ENCODE measurements around the gene LIMCH1.
A peak's percentile ranks its signal among the peaks of the same experiment; 100 is the strongest.
"Not testable (repeated sequence)": the region's sequence is repeated elsewhere in the genome, so short reads cannot be mapped to it uniquely, and the experiment has no call there.

Gene LIMCH1

DNA sequence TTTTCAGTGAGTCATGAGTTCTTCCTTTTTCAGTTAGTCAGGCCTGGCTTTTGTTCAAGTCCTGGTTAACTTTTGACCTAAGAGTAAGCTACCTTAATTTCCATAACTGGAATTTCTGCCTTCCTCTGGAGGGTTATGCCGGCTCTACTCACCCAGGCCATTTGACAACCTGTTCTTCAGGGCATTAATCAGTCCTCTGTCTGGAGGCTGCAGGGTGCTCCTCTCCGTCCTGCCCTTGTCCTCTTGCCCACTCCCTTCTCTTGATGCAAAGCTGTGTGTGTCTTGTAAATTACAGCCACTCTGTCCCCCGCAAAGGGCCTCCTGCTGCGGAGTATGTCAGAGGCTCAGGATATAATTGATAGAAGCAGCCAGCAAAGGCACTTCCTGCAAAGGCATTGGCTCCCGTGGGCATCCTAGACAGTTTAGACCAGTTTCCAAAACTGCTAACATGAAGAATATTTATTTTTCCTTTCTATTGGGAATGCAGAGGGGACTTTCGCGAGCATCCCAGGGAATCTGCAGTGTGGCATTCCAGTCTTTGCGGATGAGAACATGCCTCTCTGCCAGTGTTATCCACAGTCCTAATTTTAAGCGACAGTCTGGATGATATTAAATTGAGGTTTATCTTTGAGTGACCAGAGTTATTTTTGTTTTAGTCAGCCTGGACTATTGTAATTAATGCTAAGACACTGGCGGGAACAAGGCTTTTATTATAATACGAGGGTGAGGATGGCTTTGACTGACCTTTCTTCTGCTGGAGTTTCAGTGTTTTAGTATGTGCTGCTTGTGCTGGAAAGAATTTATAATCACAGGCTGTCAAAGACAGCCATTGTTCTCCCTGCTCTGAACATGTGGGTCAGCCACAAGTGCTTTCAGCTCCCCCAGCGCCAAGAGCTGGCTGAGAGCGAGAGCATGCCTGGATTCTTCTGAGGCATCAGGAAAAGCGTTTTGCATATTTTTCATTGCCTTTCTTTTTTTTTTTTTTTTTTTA lies 74.2 kb downstream of the LIMCH1 start:
- DNase-seq, result peak; percentile 86

DNA sequence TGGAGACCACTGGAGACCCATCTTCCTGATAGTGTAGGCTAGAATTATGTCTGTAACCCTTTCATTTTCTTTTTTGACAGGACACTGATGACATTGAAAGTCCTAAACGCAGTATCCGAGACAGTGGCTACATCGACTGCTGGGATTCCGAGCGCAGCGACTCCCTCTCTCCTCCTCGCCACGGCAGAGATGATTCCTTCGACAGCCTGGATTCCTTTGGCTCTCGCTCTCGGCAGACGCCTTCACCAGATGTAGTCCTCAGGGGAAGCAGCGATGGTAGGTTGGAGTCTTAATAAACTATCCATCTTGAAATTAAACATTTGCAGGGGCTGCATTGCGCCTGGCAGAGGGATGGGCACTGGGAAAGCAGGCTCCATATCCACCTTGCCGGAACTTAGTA lies 75.4 kb downstream of the LIMCH1 start:
- peak; percentile 52 for DNase-seq

DNA sequence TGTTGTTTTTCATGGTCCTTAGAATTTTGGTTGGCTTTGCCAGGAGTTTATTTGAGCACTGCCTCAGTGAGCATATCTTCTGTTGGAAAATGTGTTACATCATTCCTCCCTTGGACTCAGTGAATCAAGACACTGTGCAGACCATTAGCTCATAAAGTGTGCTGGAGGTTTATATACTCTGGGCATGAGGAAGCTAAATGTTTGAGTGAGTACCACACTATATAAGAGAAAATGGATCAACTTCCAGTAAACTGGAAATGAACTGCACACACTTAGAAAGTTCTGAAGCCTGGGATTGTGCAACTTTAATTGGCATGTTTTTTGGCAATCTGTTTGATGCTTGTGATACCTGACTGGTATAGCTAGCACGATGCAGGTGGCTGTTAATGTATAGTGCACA lies 75.9 kb downstream of the LIMCH1 start:
- DNase-seq, result no peak

DNA sequence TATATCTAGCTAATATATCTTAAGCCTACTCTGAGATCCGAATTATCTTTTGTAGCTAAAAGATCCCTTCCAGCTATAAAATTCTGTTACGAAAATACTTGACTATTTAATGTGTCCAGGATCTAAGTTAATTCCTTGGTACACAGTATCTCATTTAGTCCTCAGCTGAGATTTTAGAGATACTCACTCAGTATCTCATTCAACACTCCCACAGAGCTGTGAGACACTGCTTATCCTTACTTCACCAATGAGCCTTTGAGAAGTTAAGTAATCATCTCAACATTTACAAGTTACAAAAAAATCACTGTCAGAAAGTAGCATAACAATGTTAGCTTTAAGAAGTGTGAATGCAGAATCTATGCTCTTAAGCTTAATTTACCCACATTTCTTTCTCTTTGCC lies 76.6 kb downstream of the LIMCH1 start:
- DNase-seq, result no peak

DNA sequence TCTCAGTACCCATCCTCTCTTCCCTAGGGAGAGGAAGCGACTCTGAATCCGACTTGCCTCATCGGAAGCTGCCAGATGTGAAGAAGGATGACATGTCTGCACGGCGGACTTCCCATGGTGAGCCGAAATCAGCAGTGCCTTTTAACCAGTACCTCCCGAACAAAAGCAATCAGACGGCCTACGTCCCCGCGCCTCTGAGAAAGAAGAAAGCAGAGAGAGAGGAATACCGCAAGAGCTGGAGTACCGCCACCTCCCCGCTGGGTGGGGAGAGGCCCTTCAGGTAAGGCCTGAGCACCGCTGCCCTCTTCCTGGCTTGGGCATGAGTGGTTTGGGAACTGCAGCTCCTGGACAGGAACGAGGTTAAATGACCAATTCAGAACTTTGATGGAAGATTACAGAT lies 81.2 kb downstream of the LIMCH1 start:
- no peak for DNase-seq

DNA sequence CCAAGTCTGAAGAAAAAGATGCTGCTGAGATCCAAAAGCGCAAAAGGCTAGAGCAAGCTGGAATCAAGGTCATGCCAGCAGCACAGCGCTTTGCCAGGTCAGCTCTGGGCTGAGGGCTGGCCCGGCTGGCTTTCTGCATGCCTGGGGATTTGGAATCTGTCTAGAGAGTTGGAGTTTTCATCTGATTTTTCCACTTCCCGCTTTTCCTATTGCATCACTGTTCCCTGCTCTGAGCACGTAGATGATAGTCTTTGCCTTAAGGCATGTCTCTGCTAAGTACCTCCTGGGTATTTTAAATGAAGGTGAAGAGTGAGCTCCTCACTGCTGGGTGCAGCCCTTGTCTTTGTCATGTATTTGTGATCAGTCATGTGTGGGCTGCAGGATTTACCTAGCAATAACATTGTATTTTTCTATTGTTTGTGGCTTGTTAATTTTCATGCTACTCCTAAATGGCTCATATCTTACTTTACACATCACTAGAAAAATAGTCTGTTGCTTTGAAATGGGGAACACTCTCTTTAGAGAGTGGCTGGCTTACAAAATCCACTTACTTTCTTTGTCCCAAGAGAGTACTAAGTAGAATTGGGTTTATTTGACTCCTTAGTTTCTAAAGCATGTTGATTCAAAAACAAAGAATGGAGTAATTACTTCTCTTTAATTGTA lies 82.8 kb downstream of the LIMCH1 start:
- no peak for DNase-seq

DNA sequence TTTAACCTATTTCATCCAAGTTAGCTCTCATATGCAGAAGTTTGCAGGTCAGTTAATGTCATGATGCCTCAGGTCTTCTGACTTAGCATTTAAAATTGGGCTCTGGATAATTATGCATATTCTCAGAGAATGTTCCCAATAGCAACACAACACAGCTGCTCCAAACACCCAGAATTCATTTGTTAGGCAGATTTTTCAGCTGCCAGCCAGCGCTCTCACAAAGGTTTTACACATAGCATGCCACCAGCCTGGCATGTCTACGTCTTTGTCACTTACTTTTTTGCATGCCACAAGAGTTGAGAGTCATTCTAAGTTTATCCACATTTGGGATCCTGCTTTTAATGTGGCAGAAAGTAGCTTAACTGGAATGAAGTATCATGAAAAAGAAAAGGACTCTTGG lies 84.8 kb downstream of the LIMCH1 start:
- DNase-seq, result no peak

DNA sequence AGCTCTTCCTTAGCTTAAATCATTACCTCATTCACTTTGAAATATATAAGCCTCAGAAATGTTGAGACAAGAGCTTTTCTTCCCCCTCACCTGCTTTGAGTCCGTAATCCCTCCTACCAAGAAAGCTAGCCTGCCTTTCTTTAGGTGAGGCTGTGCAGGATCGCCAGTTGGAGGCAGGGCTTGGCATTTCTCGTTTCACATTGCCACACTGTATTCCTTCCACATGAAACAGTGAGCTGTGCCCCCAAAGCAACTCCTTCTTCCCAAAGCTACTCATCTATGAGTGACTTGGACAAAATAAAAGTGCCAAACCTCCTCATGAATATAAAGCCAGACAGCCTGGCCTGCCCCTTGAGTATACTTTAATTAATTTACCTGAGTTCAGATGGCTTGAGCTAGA lies 86.8 kb downstream of the LIMCH1 start:
- no peak for DNase-seq

DNA sequence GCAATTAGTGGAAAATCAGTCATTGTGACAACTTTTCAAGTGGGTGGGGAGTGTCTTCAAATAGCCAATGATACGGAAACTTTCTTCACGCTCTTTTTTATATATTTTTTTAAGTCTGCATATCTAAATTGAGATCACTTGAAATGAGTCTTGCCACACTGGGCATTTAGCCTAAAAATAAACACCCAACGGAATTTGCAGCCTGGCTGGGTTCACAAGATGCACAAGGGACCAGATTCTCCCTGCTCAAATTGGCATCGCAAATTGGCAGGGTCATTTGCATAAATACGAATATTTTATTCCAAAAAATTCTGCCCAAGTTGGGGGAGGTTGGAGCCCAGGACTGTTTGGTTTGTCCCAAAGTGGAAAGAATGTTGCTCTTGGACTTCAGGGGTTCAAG lies 87.6 kb downstream of the LIMCH1 start:
- no peak for DNase-seq

DNA sequence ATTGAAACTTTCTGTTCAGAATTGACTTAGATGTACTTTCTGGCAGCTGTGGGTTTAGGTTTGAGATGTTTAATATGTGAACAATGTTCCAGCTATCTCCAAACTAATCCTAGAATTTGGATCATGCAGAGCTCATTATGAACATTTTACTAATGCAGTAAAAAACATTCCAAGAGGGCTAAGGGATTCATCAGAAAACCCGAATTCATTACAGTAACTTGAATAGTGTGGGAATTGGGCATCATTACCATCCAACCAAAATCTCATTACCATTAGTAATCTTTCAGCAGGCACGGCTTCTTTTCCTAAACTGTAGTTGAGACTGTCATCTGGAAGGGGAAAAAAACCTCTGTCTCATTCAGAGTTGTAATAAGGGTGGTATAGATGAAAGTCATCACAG lies 91.0 kb downstream of the LIMCH1 start:
- no peak for DNase-seq

DNA sequence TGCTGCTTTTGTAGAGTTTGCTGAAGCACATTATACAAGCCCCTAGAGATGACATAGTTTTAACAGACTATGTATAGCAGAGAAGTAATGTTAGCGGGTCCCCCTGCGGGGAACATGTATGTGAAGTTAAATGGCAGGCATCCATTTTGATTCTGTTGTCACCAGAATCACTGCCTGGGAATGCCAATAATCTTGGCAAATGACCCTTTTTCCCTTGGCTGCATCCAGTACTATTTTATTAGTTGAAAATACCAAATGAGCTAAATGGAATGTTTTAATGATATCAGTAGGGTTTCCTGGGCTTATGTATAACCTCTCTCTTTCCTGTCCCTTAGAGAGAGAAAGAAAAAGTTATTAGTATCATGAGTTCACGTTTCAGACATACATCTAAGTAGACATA lies 93.6 kb downstream of the LIMCH1 start:
- DNase-seq, result no peak

DNA sequence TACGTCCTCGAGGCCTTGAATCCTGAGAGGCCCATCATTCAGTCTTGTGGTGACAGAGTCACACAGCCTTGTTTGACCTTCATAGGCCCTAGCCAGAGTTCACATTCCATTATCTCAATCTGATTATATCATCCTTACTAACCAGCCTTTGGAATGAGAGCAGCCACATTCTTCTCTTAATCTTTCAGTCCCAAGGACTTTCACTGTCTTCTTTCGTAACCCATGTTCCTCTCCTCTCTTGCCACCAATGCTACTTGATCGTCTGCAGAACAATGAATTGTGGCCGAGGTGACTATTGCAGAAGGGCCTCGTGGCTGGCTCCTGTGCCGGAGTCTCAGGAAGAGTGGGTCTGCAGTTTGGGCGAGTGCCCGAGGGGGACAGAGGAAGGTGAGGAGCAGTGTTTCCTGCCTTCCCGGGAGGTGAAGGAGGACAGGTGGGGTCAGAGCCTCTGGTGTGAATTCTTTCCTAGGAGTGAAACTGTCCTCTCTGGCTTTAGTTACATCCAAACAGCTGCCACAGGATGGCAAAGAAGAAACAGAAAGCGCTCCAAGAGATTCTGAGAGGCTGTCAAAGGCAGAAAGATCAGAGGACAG lies 94.6 kb downstream of the LIMCH1 start:
- DNase-seq, result no peak

DNA sequence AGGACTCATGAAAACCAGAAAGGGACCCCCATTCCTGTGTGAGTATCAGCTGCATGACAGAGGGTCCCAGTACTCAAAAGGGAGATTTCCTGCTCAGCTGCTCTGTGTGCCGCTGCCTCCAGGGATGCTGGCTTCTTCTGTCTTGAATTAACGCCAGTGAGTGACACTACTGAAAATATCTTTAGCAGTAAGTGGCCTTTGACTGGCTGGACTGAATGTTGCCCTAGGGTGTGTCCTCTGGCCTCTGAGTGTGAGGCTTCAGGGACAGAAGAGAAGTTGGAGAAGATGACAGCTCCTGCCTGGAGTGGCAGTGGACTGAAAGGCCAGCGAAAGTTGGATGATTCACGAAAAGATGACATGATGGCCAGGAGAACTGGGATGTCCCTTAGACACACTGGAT lies 95.4 kb downstream of the LIMCH1 start:
- no peak for DNase-seq

DNA sequence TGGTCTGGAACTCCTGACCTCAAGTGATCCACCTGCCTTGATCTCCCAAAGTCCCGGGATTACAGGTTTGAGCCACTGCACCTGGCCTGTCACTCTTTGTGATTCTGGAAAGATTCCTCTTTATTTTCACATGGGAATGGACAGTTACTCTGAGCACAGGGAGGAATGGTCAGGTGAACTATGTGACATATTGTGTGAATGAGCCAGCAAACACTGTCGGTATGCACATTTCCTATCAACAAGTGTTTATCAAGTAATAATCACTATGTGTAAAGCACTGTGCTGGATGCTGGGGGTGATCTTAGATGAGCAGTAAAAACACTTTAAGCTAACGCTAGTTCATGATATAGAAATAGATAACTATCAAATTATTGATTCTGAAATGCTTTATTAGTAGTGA lies 97.5 kb downstream of the LIMCH1 start:
- DNase-seq, result no peak

DNA sequence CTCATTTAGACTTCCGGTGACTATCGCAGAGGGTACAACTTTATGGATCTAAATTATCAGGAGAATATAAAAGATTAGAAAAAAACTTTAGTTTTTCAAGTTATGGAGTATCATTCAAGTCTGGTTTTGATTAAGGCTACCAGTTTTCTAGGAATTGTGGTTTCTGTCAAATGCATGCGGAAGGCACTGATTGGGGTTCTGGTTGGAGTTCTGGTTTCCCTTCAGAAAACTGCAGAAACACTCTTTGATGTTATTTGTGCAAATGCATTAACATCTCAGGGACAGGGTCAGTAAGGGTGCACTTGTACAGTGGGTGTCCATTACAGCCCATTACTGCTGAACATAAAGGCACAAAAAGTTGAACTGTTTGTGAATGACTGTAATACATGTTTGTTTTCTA lies 100.2 kb downstream of the LIMCH1 start:
- no peak for DNase-seq

DNA sequence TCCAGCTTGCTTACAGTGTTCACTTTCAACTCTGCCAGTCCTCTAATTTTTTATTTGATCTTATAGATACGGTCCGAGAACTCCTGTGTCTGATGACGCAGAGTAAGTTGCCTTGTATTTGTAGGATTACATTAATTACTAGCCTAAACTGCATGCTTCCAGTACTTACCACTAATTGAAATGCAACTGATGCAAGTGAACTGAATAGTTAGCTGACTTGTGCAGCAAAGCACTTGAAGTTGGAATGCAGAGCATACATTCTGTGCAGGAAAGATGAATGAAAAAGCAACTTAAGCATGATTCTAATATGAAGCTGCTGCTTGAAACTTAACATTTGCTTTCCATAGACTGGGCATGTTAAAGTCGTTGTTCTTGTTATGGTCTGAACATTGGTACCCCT lies 100.9 kb downstream of the LIMCH1 start:
- DNase-seq, result no peak

DNA sequence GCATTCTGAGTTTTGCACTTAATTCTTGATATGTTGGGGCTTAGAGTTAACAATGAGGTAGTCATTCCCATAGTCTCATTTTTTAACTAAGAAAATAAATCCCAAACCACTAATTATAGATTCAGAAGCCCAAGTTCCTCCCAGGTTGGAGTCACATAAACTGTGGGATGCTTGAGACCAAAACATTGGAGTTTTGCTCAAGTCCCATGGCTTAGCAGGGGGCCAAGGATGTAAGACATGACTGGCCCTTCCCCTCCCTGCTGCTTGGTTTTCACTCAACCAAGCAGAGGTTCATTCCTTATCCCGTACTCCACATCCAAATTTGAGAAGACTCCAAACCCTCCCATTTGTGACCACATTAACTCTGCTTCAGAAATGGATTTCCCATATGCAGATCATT lies 101.3 kb downstream of the LIMCH1 start:
- no peak for DNase-seq

DNA sequence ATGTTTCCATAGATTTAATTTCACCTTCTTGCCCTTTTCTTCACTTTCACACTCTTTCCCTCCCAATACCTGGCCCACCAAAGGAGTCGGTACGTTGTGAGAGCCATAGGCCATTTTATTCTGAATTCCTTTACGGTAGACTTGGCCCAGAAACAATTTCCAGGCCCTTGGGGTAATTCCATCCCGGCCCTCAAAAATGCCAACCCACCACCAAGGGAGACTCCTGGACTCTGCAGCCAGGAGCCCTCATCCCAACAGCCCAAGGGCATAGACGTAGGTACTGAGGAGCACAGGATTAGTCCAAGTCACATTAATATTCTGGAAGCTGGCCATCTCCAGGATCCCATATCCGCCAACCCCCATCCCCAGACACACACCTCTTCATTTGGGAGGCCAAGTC lies 102.9 kb downstream of the LIMCH1 start:
- no peak for DNase-seq

DNA sequence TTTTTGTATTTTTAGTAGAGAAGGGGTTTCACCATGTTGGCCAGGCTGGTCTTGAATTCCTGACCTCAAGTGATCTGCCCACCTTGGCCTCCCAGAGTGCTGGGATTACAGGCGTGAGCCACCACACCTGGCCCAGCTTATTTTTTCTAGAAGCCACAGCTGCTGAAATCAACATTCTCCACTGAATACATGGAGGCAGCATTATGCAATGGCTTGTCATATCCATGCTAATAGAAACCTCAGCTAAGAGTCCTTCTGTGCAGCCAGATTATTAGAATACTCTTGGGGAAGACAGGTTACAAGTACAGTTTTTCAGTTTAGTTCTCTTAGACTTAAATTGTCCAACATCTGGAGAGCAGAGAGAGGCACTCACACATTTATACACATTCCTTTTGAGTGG lies 104.8 kb downstream of the LIMCH1 start:
- not testable (repeated sequence) for DNase-seq

DNA sequence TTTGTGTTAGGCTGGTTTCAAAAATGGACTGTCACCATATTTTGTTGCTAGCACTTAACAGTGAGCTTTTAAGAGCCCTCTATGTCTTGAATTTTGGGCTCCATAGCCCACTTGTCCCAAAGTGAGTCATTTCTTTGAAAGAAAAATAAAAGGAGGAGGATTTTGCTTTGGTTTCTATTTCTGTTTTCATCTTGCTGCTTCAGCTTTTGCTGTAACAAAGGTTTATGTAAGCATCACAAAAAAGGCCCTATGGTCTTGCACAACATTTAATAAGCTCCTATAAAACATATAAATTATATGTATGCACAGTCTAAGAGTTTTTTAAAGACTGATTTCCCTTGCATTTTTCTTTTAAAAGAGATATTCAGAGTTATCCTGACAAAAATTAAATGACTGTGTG lies 105.4 kb downstream of the LIMCH1 start:
- no peak for DNase-seq

DNA sequence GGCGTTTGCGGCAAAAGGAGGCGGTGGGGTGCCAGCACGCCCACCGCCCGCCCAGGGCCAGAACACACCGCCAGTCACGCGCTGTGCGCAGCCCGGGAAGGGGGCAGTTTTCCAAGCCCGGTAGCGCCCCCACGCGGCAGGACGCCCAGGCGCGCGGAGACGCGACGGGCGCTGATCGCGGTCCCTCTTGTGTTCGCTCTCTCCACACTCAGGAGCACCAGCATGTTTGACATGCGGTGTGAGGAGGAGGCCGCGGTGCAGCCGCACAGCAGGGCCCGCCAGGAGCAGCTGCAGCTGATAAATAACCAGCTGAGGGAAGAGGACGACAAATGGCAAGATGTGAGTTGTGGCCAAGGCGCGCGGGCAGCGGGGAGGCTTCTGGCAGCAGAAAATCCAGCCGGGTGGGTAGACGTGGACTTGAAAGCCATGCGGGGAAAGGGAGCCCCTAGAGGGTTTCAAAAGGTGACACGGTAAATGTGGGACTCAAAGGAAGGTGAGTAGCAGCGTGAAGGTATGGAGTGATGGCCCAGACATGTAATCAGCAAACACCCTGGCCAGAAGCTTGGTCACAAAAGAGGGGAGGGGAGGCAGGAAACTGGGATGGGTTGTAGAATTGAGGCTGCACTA lies 106.4 kb downstream of the LIMCH1 start:
- peak; percentile 87 for DNase-seq

DNA sequence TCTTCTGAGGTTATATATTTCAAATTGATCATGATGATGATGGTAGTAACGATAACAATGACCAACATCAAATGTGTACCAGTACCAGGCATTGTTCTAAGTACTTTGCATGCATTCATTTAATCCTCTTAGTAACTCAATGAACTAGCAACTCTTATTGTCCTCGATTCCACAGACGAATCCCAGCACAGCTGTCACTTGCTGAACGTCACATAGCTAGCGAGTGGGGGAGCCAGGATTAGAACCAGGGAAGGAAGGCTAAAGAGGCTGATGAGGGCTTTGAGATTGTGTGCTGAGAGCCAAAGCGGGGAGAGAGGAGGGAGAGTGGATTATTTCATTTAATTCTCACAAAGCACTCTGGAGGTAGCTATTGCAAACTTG lies 106.9 kb downstream of the LIMCH1 start:
- no peak for DNase-seq

DNA sequence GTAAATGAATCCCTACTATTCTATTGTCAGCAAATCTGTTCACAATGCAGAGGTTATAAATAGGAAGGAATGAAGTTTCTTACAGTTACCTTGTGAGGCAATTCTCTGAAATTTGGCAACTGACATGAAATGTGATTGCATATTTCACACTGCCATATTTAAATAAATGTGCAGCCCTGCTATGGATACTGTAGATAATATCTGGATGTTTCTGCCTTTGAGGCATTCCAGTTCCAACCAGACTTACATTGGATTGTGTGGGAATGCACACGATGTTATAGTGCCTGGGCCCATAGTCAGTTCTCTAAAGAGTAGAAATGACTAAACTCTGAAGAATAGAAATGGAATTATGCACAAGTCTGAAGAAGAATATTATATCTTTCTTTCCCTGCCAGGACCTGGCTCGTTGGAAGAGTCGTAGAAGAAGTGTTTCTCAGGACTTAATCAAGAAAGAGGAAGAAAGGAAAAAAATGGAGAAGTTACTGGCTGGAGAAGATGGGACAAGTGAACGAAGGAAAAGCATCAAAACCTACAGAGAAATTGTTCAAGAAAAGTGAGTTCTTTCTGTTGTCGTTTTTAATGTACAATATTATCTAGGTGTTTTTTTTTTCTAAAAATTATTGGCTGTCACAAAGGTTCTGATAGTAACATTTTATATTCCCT lies 107.9 kb downstream of the LIMCH1 start:
- no peak for DNase-seq

Data from right hindlimb (tissue), 1 donor.